Activated naive CD4-positive, alpha-beta T cell treated with anti-CD3 and anti-CD28 coated beads for 36 hours (primary cell): ENCODE measurements around the gene GPC5. TPM values are rescaled to one million over a fixed set of nuclear protein-coding genes. Genes with fewer than 3 reads are reported as not detected.
"Not testable (repeated sequence)": the region's sequence is repeated elsewhere in the genome, so short reads cannot be mapped to it uniquely, and the experiment has no call there.

Experiments used
- CTCF ChIA-PET: fragments of 350-600 bp; sonication (Branson Sonifier 250); formaldehyde crosslinking; loops from one replicate; lab custom pipeline; 2021; ENCODE audit warnings: antibody characterized with exemption; lab: Charles Lee
- DNase-seq: peaks from one replicate; pipeline ENCODE4 v3.0.0-alpha.2; 2020
- H3K27ac Mint-ChIP-seq: one replicate; pipeline ENCODE4 v1.8.0; 2021; ENCODE audit warnings: mild to moderate bottlenecking, mixed read lengths
- H3K27me3 Mint-ChIP-seq: one replicate; pipeline ENCODE4 v1.8.0; 2021; ENCODE audit warnings: low read depth, mixed read lengths
- H3K36me3 Mint-ChIP-seq: one replicate; pipeline ENCODE4 v1.8.0; 2021; ENCODE audit warnings: low read depth, mixed read lengths
- H3K4me1 Mint-ChIP-seq: one replicate; pipeline ENCODE4 v1.8.0; 2021; ENCODE audit warnings: low read depth, mixed read lengths
- H3K4me3 Mint-ChIP-seq: one replicate; pipeline ENCODE4 v1.8.0; 2021; ENCODE audit warnings: mild to moderate bottlenecking, moderate library complexity, mixed read lengths
- H3K9me3 Mint-ChIP-seq: one replicate; pipeline ENCODE4 v1.8.0; 2021; ENCODE audit warnings: mixed read lengths
- intact Hi-C: fragments of 100-400 bp; cut with micrococcal nuclease; formaldehyde crosslinking; loops from one replicate; pipeline ENCODE4 v1.15.1; 2023
- total RNA-seq, 2 experiments: library from RNA; stranded (reverse); gene quantifications; one replicate each; pipeline ENCODE4 v1.2.3, GENCODE V29; 2021

The GPC5 gene
- total RNA-seq, 2 experiments from 2014 or later = 0.38 to 0.40 TPM

- no peak overlapping the region for H3K4me3 Mint-ChIP-seq
- no peak overlapping the region for H3K27ac Mint-ChIP-seq
- peak; percentile 24 for DNase-seq
- no peaks in the 10 kb centered on the region for H3K36me3 Mint-ChIP-seq
- no peaks in the 10 kb centered on the region for H3K4me1 Mint-ChIP-seq
- CTCF ChIA-PET = interaction anchor here (0.6 to 4.4 kb wide), 11 partner anchors 18 to 109 kb away, joined by 3 to 26 read pairs (median 3); no protein-coding TSS in a partner anchor
- peaks cover 11% of the 10 kb centered on the region for H3K27me3 Mint-ChIP-seq
- intact Hi-C loops = loop anchor here (1.0 kb wide), 3 partner anchors 25 to 272 kb away; no protein-coding TSS in a partner anchor
- H3K9me3 Mint-ChIP-seq = peaks cover 3% of the 10 kb centered on the region
Observed at GRCh38 chr13:91406619-91407018, 8.2 kb downstream of the GPC5 start.

GRCh38 chr13:91408971-91409370, 10.6 kb downstream of the GPC5 start:
- H3K27me3 Mint-ChIP-seq = peaks cover 7% of the 10 kb centered on the region
- DNase-seq = no peak
- H3K4me3 Mint-ChIP-seq = no peak overlapping the region
- no peaks in the 10 kb centered on the region for H3K36me3 Mint-ChIP-seq
- H3K27ac Mint-ChIP-seq = no peak overlapping the region
- CTCF ChIA-PET = interaction anchor here (0.6 to 4.4 kb wide), 2 partner anchors 34 to 79 kb away, joined by 3 to 26 read pairs; no protein-coding TSS in a partner anchor
- intact Hi-C loops = no loop called here
- H3K4me1 Mint-ChIP-seq = no peaks in the 10 kb centered on the region
- peaks cover 3% of the 10 kb centered on the region for H3K9me3 Mint-ChIP-seq

GRCh38 chr13:91416579-91416978, 18.2 kb downstream of the GPC5 start:
- intact Hi-C loops, H3K9me3 Mint-ChIP-seq, H3K4me1 Mint-ChIP-seq, H3K27me3 Mint-ChIP-seq, H3K4me3 Mint-ChIP-seq, DNase-seq, H3K27ac Mint-ChIP-seq, CTCF ChIA-PET, H3K36me3 Mint-ChIP-seq: not testable (repeated sequence)

- Mint-ChIP-seq H3K9me3 (no peaks in the 10 kb centered on the region), H3K4me1 (no peaks in the 10 kb centered on the region), H3K36me3 (no peaks in the 10 kb centered on the region), H3K4me3 (no peak overlapping the region), H3K27ac (no peak overlapping the region), H3K27me3 (peaks cover 10% of the 10 kb centered on the region)
- intact Hi-C loops = no loop called here
- CTCF ChIA-PET = no interaction called here
- no peak for DNase-seq
Observed at GRCh38 chr13:91417660-91418325, 19.4 kb downstream of the GPC5 start.

GRCh38 chr13:91426913-91427312, 28.5 kb downstream of the GPC5 start:
- Mint-ChIP-seq H3K27ac (no peak overlapping the region), H3K9me3 (peaks cover 19% of the 10 kb centered on the region), H3K4me3 (no peak overlapping the region), H3K27me3 (peaks cover 2% of the 10 kb centered on the region), H3K4me1 (no peaks in the 10 kb centered on the region), H3K36me3 (no peaks in the 10 kb centered on the region)
- intact Hi-C loops = no loop called here
- CTCF ChIA-PET = no interaction called here
- DNase-seq = no peak

GRCh38 chr13:91438674-91439073, 40.3 kb downstream of the GPC5 start:
- H3K27me3 Mint-ChIP-seq, H3K9me3 Mint-ChIP-seq, H3K4me1 Mint-ChIP-seq, intact Hi-C loops, H3K4me3 Mint-ChIP-seq, DNase-seq, CTCF ChIA-PET, H3K27ac Mint-ChIP-seq, H3K36me3 Mint-ChIP-seq: not testable (repeated sequence)

GRCh38 chr13:91450913-91451312, 52.5 kb downstream of the GPC5 start:
- DNase-seq = no peak

GRCh38 chr13:91454666-91455065, 56.2 kb downstream of the GPC5 start:
- H3K9me3 Mint-ChIP-seq = no peaks in the 10 kb centered on the region
- no peak for DNase-seq
- no peaks in the 10 kb centered on the region for H3K4me1 Mint-ChIP-seq
- H3K36me3 Mint-ChIP-seq = no peaks in the 10 kb centered on the region
- CTCF ChIA-PET = no interaction called here
- intact Hi-C loops = loop anchor here (10.0 kb wide), 1 partner anchor 320 kb away; no protein-coding TSS in a partner anchor
- no peak overlapping the region for H3K27ac Mint-ChIP-seq
- no peak overlapping the region for H3K4me3 Mint-ChIP-seq
- H3K27me3 Mint-ChIP-seq = peaks cover 10% of the 10 kb centered on the region

More at GRCh38 chr13:91450913-91451312, 52.5 kb downstream of the GPC5 start:
- H3K27me3 Mint-ChIP-seq = peaks cover 1% of the 10 kb centered on the region
- no peak overlapping the region for H3K4me3 Mint-ChIP-seq
- H3K9me3 Mint-ChIP-seq = no peaks in the 10 kb centered on the region
- CTCF ChIA-PET = no interaction called here
- no peaks in the 10 kb centered on the region for H3K36me3 Mint-ChIP-seq
- H3K27ac Mint-ChIP-seq = no peak overlapping the region
- intact Hi-C loops = loop anchor here (10.0 kb wide), 1 partner anchor 316 kb away; no protein-coding TSS in a partner anchor
- no peaks in the 10 kb centered on the region for H3K4me1 Mint-ChIP-seq

- Mint-ChIP-seq H3K27ac (no peak overlapping the region), H3K4me3 (no peak overlapping the region), H3K4me1 (no peaks in the 10 kb centered on the region), H3K9me3 (no peaks in the 10 kb centered on the region), H3K36me3 (no peaks in the 10 kb centered on the region), H3K27me3 (peaks cover 10% of the 10 kb centered on the region)
- CTCF ChIA-PET = interaction anchor here (0.6 kb wide), 1 partner anchor 313 kb away, joined by 3 read pairs; no protein-coding TSS in a partner anchor
- intact Hi-C loops = loop anchor here (10.0 kb wide), 1 partner anchor 322 kb away; no protein-coding TSS in a partner anchor
- DNase-seq = no peak
Observed at GRCh38 chr13:91456837-91457236, 58.4 kb downstream of the GPC5 start.

GRCh38 chr13:91459485-91459884, 61.1 kb downstream of the GPC5 start:
- intact Hi-C loops = loop anchor here (1.0 to 10.0 kb wide), 3 partner anchors 81 to 325 kb away; no protein-coding TSS in a partner anchor
- H3K27ac Mint-ChIP-seq = no peak overlapping the region

GRCh38 chr13:91464336-91464735, 65.9 kb downstream of the GPC5 start:
- H3K27ac Mint-ChIP-seq = no peak overlapping the region
- H3K27me3 Mint-ChIP-seq = no peaks in the 10 kb centered on the region
- DNase-seq = no peak
- H3K4me1 Mint-ChIP-seq = no peaks in the 10 kb centered on the region
- CTCF ChIA-PET = interaction anchor here (0.9 kb wide), 1 partner anchor 152 kb away, joined by 4 read pairs; no protein-coding TSS in a partner anchor
- H3K36me3 Mint-ChIP-seq = no peaks in the 10 kb centered on the region
- intact Hi-C loops = no loop called here
- H3K4me3 Mint-ChIP-seq = no peak overlapping the region
- H3K9me3 Mint-ChIP-seq = no peaks in the 10 kb centered on the region

More at GRCh38 chr13:91459485-91459884, 61.1 kb downstream of the GPC5 start:
- no peaks in the 10 kb centered on the region for H3K9me3 Mint-ChIP-seq
- no peak for DNase-seq
- no peaks in the 10 kb centered on the region for H3K36me3 Mint-ChIP-seq
- H3K27me3 Mint-ChIP-seq = peaks cover 10% of the 10 kb centered on the region
- no peak overlapping the region for H3K4me3 Mint-ChIP-seq
- CTCF ChIA-PET = no interaction called here
- no peaks in the 10 kb centered on the region for H3K4me1 Mint-ChIP-seq

GRCh38 chr13:91467236-91467635, 68.8 kb downstream of the GPC5 start:
- H3K9me3 Mint-ChIP-seq = no peaks in the 10 kb centered on the region
- intact Hi-C loops = no loop called here
- no peaks in the 10 kb centered on the region for H3K36me3 Mint-ChIP-seq
- CTCF ChIA-PET = no interaction called here
- DNase-seq = no peak
- peaks cover 5% of the 10 kb centered on the region for H3K27me3 Mint-ChIP-seq
- no peak overlapping the region for H3K4me3 Mint-ChIP-seq
- no peaks in the 10 kb centered on the region for H3K4me1 Mint-ChIP-seq
- H3K27ac Mint-ChIP-seq = no peak overlapping the region

GRCh38 chr13:91468301-91468700, 69.9 kb downstream of the GPC5 start:
- no peaks in the 10 kb centered on the region for H3K36me3 Mint-ChIP-seq
- H3K4me1 Mint-ChIP-seq = no peaks in the 10 kb centered on the region
- H3K4me3 Mint-ChIP-seq = no peak overlapping the region
- DNase-seq = no peak
- intact Hi-C loops = no loop called here
- H3K27me3 Mint-ChIP-seq = peaks cover 5% of the 10 kb centered on the region
- no peaks in the 10 kb centered on the region for H3K9me3 Mint-ChIP-seq
- CTCF ChIA-PET = no interaction called here
- no peak overlapping the region for H3K27ac Mint-ChIP-seq
